DOHH2 (cell line): ENCODE data around the gene DNAH3.

Experiments used
- CTCF ChIP-seq: fragments of 200-600 bp; sonication (generic); IDR thresholded peaks from one replicate; pipeline ENCODE4 v1.5.1; 2014; ENCODE audit warnings: antibody characterized with exemption, mild to moderate bottlenecking, low read depth, low read length; ENCODE audit not compliant: poor library complexity, severe bottlenecking
- EZH2phosphoT487 ChIP-seq: fragments of 200-600 bp; sonication (generic); IDR thresholded peaks from 2 replicates; pipeline ENCODE4 v1.6.1; 2017; ENCODE audit warnings: borderline replicate concordance, mild to moderate bottlenecking, antibody characterized with exemption, low read length, moderate library complexity, mixed read lengths

GRCh38 chr16:21009815-21010214 is 140.8 kb downstream of the DNAH3 start:
- no peak for TF ChIP-seq CTCF
- no peak for TF ChIP-seq EZH2phosphoT487
